WI38 (cell line): ENCODE results near the gene SLC24A3.

Source experiments
- H3K4me3 ChIP-seq: 2 replicates; pipeline ENCODE4 v1.5.1; 2011; ENCODE audit warnings: low read depth, mild to moderate bottlenecking, control low read depth, low read length
- TF ChIP-seq, protein P1 (sequence below): IDR thresholded peaks from 2 replicates; pipeline ENCODE4 v1.5.1; 2012; ENCODE audit warnings: low read depth, mild to moderate bottlenecking, control low read depth, low read length

The SLC24A3 gene

DNA sequence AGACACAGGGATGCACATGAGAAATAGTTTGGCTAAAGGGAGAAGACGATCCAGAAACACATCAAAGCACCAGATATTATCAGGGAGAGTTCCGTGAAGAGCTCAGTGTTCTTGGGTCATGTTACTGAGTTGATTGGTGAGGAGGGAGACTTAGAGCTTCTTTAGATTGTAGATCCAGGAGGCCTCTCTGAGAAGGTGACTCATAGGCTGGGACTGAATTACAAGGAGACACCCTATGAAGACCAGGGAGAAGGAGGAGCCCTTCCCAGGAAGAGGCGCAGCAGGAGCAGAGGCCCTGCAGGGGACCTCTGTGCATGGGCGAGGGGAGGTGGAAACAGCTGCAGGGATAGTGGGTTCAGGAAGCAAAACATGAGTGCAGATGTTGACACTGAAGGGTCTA, 196.5 kb downstream of the SLC24A3 start:
- no peak overlapping the region for H3K4me3 ChIP-seq
- TF ChIP-seq, protein P1, sequence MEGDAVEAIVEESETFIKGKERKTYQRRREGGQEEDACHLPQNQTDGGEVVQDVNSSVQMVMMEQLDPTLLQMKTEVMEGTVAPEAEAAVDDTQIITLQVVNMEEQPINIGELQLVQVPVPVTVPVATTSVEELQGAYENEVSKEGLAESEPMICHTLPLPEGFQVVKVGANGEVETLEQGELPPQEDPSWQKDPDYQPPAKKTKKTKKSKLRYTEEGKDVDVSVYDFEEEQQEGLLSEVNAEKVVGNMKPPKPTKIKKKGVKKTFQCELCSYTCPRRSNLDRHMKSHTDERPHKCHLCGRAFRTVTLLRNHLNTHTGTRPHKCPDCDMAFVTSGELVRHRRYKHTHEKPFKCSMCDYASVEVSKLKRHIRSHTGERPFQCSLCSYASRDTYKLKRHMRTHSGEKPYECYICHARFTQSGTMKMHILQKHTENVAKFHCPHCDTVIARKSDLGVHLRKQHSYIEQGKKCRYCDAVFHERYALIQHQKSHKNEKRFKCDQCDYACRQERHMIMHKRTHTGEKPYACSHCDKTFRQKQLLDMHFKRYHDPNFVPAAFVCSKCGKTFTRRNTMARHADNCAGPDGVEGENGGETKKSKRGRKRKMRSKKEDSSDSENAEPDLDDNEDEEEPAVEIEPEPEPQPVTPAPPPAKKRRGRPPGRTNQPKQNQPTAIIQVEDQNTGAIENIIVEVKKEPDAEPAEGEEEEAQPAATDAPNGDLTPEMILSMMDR: no peak

DNA sequence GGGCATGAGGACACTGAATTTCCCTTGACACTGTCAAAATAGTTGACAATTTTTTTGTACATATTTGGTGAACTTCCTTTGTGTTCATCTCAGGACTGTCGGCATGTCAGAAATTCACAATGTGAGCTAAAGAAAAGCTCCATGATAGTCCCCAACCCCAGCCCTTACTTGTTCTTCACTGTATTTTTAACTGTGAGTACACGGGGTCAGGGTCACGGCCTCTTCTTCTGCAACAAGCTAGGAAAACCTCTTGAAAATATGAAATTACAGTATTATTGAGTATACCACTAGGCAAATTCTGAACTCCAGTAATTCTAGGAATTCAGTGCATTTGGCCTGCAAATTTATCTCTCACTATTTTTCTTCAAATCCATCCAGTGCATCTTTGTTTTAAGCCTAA, 199.4 kb downstream of the SLC24A3 start:
- TF ChIP-seq, protein P1: no peak
- H3K4me3 ChIP-seq: no peak overlapping the region

DNA sequence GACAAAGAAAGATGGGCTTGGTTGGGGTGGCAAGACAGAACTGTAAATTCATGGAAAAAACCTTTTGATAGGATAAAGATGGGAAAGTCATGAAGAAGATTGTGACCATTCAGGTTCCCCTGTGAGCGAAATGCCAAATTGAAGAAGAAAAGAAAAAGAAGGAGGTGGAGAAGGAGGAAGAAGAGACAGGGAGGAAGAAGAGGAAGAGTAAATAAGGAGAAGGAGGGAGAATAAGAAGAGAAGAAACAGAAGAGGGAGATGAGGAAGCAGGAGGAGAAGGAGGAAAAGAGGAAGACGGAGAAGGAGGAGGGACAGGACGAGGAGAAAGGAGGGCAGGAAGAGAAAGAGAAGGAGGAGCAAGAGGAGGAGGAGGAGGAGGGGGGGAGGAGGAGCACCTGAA, 199.8 kb downstream of the SLC24A3 start:
- TF ChIP-seq, protein P1: no peak
- H3K4me3 ChIP-seq: no peak overlapping the region

DNA sequence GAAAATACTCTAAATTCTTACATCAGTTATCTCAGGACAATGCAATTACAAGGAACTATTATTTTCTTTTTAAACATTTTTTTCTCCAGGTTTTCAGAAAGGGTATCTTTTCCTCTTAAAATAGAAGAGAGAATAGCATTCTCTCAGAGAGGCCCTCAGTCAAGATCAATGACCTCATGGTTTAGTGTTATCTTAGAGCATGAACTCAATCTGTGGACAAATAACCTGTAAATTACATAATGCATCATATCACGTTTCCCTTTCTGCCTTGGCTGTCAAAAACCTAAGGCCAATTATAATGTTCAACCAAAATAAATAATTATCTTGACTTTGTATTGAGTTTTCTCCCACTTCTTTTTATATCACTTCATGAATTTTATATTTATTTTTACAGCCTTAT, 202.2 kb downstream of the SLC24A3 start:
- TF ChIP-seq, protein P1: no peak
- no peak overlapping the region for H3K4me3 ChIP-seq

DNA sequence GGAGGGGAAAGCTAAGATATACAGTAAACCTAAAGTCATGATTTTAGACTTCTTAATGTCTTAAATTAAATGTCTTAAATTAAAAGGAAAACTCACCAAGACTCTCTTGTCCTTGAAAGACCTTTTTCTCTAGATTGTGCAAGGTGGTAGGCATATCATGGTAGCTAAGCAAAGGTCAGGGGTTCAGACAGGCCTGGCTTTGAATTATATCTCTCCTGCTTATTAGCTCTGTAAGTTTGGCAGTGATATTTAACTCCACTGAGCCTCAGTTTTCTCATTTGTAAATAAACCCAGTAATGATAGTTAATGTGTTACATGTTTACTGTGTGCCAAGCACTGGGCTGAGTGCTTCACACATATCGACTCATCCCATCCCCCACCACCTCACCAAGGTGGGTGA, 203.3 kb downstream of the SLC24A3 start:
- TF ChIP-seq, protein P1: no peak
- H3K4me3 ChIP-seq: no peak overlapping the region

DNA sequence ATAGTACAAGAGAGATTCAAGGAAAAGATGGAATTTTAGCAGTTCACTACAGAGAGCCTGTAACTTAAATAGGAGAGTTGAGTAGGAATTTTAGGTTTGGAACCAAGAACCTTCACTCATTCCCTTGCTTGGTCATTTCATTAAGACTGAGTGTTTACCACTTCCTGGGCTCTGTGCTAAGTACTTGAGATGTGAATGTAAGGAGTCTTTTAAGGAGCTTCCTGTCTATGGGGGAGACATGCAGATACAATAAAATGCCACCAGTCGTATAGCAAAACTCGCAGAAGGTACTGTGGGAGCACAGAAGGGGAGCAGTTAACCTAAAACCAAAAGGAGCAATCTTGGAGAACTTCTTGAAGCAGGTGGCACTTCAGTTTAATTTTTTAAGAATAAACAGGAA, 204.2 kb downstream of the SLC24A3 start:
- H3K4me3 ChIP-seq: no peak overlapping the region
- TF ChIP-seq, protein P1: no peak

DNA sequence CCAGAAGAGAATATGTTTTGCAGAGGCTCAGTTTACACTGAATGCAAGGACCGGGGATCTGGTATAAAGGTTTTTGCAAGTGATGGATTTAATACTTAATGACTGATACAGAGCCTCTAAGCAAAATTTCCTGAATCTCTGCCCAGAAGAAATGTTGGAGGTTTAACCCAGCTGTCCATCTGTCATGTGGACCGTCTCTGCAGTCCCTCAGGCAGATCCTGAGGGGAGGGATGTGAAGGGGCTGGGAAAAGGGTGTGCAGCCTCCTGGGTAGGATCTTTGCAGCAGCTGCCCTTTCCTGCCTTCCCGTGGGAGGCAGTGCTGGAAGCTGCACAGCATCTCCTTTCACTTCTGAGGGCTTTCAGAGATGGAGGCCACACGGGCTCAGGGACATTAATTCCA, 207.0 kb downstream of the SLC24A3 start:
- TF ChIP-seq, protein P1: no peak
- H3K4me3 ChIP-seq: no peak overlapping the region
